AG04450 (cell line): Measurements from ENCODE around the gene FEM1A. TPM values are rescaled to one million over a fixed set of nuclear protein-coding genes. Genes with fewer than 3 reads are reported as not detected.
"Not testable (repeated sequence)": the region's sequence is repeated elsewhere in the genome, so short reads cannot be mapped to it uniquely, and the experiment has no call there.

ENCODE experiments used
- CTCF ChIA-PET: fragments of 300-600, 350-600 bp; formaldehyde crosslinking; extraction: SDS; loops from one replicate; lab custom pipeline; 2022; ENCODE audit warnings: antibody characterized with exemption, inconsistent platforms; lab: Charles Lee
- POLR2A ChIA-PET: fragments of 350-600 bp; formaldehyde crosslinking; extraction: SDS; loops from one replicate; lab custom pipeline; 2021; ENCODE audit warnings: antibody characterized with exemption, inconsistent platforms; lab: Yijun Ruan, JAX
- DNase-seq: peaks from one replicate; pipeline ENCODE4 v3.0.0-alpha.2; 2011; ENCODE audit warnings: low read depth, low spot score
- H3K27ac ChIP-seq: one replicate; pipeline ENCODE4 v1.5.1; 2012; ENCODE audit warnings: low read depth, low read length, control low read depth
- H3K27me3 ChIP-seq: one replicate; pipeline ENCODE4 v1.6.0; 2012; ENCODE audit warnings: low read length; ENCODE audit not compliant: control insufficient read depth, insufficient read depth
- H3K4me3 ChIP-seq: 2 replicates; pipeline ENCODE4 v1.5.1; 2011; ENCODE audit warnings: mild to moderate bottlenecking, low read depth, low read length, control low read depth
- H3K9me3 ChIP-seq: 2 replicates; pipeline ENCODE4 v1.5.1; 2012; ENCODE audit warnings: low read length; ENCODE audit not compliant: control insufficient read depth, insufficient read depth
- polyA plus RNA-seq: library from polyadenylated mRNA; depleted of rRNA; stranded (reverse); fragments of >200 nt; gene quantifications from 2 replicates; pipeline ENCODE4 v1.2.3, GENCODE V29; 2011
- TF ChIP-seq, protein P1 (sequence below): IDR thresholded peaks from 2 replicates; pipeline ENCODE4 v1.5.1; 2011; ENCODE audit warnings: low read depth, low read length, control low read depth, inconsistent platforms

The FEM1A gene
- polyA plus RNA-seq, 1 experiment, result 3.0 TPM

DNA sequence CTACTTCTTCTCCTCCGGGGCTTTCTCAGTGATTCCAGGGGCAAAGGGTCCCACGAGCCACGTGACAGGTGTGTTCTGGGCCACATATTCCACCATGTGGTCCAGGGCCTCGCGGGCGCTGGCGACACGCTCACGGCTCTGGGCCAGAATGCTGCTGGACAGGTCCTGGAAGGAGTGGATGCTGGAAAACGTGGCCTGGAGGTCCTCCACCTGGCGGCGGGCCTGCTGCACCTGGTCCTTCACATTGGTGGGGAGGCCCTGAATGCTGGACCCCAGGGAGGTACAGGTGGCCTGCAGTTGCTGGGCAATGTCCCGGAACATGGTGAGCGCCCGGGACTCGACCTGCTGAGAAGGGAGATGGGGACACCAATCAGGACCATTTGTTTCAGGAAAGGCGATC lies 47.7 kb downstream of the FEM1A start:
- Histone ChIP-seq H3K9me3 (no peaks in the 10 kb centered on the region), H3K27me3 (no peaks in the 10 kb centered on the region), H3K27ac (no peak overlapping the region), H3K4me3 (no peak overlapping the region)
- no peak for DNase-seq
- ChIA-PET POLR2A (interaction anchor here (0.7 kb wide), 1 partner anchor 28 kb away, joined by 3 read pairs; no protein-coding TSS in a partner anchor), CTCF (interaction anchor here (1.1 to 1.2 kb wide), 2 partner anchors 13 to 29 kb away, joined by 3 read pairs; no protein-coding TSS in a partner anchor)
- TF ChIP-seq, protein P1, sequence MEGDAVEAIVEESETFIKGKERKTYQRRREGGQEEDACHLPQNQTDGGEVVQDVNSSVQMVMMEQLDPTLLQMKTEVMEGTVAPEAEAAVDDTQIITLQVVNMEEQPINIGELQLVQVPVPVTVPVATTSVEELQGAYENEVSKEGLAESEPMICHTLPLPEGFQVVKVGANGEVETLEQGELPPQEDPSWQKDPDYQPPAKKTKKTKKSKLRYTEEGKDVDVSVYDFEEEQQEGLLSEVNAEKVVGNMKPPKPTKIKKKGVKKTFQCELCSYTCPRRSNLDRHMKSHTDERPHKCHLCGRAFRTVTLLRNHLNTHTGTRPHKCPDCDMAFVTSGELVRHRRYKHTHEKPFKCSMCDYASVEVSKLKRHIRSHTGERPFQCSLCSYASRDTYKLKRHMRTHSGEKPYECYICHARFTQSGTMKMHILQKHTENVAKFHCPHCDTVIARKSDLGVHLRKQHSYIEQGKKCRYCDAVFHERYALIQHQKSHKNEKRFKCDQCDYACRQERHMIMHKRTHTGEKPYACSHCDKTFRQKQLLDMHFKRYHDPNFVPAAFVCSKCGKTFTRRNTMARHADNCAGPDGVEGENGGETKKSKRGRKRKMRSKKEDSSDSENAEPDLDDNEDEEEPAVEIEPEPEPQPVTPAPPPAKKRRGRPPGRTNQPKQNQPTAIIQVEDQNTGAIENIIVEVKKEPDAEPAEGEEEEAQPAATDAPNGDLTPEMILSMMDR, result no peak

DNA sequence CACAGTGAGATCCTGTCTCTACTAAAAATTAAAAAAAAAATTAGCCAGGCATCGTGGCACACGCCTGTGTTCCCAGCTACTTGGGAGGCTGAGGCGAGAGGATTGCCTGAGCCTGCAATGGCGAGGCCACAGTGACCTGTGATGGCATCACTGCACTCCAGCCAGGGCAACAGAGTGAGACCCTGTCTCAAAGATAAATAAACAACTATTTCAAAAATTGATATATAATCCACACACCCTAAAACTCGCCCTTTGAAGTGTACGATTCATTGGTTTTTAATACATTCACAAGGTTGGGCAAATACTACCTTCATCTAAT lies 52.1 kb downstream of the FEM1A start:
- POLR2A ChIA-PET, result no interaction called here

DNA sequence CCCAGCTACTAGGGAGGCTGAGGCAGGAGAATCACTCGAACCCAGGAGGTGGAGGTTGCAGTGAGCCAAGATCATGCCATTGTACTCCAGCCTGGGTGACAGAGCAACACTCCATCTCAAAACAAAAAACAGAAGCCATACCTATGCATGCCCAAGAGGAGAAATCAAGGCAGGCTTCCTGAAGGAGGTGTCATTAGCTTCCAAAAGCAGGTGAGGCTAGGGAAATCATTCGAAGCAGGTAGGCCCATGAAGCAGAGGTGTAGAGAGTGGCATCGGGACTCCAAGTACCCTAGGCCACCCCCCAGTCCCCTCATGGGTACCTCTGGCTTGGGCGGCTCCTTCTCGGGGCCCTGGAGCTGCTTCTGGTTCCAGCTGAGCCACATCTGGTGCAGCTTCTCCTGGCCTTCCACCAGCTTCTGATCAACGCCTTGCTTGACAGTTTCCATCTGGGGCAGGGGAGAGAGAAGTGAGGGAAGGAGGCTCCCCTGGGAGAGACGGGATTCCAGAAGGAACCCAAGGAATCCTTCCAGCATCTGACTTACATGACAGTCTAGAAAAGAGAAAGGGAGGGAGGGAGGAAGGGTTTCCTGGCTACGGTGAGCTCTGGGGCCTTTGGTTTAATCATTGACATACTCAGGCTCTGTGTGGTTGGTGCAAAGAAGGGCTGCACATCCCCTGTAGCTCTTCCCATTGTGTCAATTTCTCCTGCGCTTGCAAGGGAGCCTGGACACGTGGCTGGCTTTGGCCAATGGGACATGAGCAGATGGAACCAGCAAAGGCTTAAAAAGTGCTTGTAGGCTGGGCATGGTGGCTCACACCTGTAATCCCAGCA lies 53.0 kb downstream of the FEM1A start:
- no peak for DNase-seq
- no peak overlapping the region for H3K4me3 ChIP-seq
- no peaks in the 10 kb centered on the region; the same call in 1 of the 2 replicates for H3K9me3 ChIP-seq
- ChIA-PET CTCF (interaction anchor here (0.5 to 4.9 kb wide), 2 partner anchors 33 to 163 kb away, joined by 6 to 35 read pairs; no protein-coding TSS in a partner anchor), POLR2A (interaction anchor here (0.6 to 1.6 kb wide), 4 partner anchors 15 to 67 kb away, joined by 3 to 12 read pairs (median 4); partner anchors contain the start of gene PLIN3)
- TF ChIP-seq, protein P1, result no peak
- H3K27me3 ChIP-seq, result no peaks in the 10 kb centered on the region
- peak overlapping the region; percentile 40 for H3K27ac ChIP-seq

More for the DNA sequence above, 52.1 kb downstream of the FEM1A start:
- H3K9me3 ChIP-seq, result no peaks in the 10 kb centered on the region; the same call in 1 of the 2 replicates
- no peak for DNase-seq
- CTCF ChIA-PET, result interaction anchor here (4.9 kb wide), 1 partner anchor 32 kb away, joined by 35 read pairs; no protein-coding TSS in a partner anchor
- H3K4me3 ChIP-seq, result no peak overlapping the region
- H3K27me3 ChIP-seq, result no peaks in the 10 kb centered on the region
- H3K27ac ChIP-seq, result no peak overlapping the region
- TF ChIP-seq, protein P1, result no peak

DNA sequence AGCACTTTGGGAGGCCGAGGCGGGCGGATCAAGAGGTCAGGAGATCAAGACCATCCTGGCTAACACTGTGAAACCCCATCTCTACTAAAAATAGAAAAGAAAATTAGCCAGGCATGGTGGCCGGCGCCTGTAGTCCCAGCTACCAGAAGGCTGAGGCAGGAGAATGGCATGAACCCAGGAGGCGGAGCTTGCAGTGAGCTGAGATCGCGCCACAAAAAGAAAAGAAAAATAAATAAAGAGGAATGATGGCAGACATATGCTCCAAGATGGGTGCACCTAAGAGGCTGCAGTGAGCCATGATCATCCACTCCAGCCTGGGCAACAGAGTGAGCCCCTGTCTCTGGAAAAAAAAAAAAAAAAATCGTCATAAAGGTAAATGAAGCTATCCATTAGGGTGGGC lies 54.4 kb downstream of the FEM1A start:
- not testable (repeated sequence) for H3K27ac ChIP-seq, H3K4me3 ChIP-seq, H3K27me3 ChIP-seq, H3K9me3 ChIP-seq
- ChIA-PET POLR2A (interaction anchor here (0.6 to 1.6 kb wide), 10 partner anchors 21 to 113 kb away, joined by 3 to 12 read pairs (median 5); partner anchors contain the start of gene PLIN3), CTCF (interaction anchor here (0.6 to 4.9 kb wide), 5 partner anchors 35 to 65 kb away, joined by 3 to 35 read pairs (median 3); partner anchors contain the start of gene FEM1A)
- DNase-seq, result peak; percentile 36

DNA sequence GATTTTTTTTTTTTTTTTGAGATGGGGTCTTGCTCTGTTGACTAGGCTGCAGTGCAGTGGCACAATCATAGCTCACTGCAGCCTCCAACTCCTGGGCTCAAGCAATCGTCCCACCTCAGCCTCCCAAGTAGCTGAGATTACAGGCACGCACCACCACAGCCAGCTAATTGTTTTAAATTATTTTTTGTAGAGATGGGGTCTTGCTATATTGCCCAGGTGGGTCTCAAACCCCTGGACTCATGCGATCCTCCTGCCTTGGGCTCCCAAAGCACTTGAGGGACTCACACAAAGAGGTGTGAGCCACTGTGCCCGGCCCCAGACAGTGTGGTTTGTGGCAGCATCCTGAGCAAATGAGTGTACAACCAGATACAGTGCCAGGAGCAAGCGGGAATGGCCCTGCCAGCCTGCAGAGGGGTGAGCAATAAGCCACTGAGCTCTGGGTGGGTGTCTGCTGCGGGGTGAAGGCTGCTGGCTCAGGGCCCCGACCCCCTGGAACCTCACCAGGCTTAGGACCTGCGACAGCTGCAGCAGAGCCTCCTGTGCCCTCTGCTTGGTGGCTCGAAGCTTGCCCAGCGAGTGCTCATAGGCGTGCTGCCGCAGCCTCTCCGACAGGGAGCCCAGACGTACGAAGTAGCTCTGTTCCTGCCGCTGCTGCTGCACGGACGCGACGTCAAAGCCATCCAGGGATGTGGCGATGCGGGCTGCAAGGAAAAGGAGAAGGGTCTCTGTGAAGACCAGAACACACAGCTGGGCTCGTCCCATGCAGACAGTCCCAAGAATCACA lies 55.8 kb downstream of the FEM1A start:
- Histone ChIP-seq H3K27ac (peak overlapping the region; percentile 21), H3K4me3 (no peak overlapping the region), H3K9me3 (no peaks in the 10 kb centered on the region; the same call in 1 of the 2 replicates), H3K27me3 (no peaks in the 10 kb centered on the region)
- no peak for DNase-seq
- POLR2A ChIA-PET, result interaction anchor here (0.6 to 1.1 kb wide), 2 partner anchors 15 to 38 kb away, joined by 4 to 5 read pairs; no protein-coding TSS in a partner anchor
- CTCF ChIA-PET, result interaction anchor here (1.2 kb wide), 1 partner anchor 38 kb away, joined by 9 read pairs; no protein-coding TSS in a partner anchor
- TF ChIP-seq, protein P1, result no peak
